HG02623 (cell line): Measurements from ENCODE around the gene PRDM2.

Experiments used
- ATAC-seq: cut with Tn5 transposase; IDR thresholded peaks from one replicate; pipeline ENCODE4 v1.9.1; 2021; ENCODE audit warnings: moderate library complexity; ENCODE audit not compliant: unreplicated experiment

PRDM2 gene

DNA sequence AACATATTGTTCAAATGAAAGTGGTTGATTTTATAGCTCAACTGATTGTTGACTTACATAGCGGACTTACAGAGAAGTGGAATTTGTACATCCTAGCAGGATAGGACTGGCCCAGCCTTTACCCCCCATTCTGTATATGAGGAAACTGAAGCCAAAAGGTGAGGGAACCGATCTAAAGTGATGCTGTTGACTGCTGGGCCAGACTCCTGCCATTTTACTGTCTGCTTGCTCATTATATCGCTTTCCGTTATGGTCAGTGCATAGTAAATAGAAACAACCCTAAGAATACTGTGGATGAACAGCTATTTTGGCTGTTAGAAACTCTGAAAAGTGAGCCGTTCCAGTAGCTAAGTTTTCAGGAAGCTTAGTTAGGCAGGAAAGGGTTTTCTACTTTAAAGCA, 31.9 kb downstream of the PRDM2 start:
- no peak for ATAC-seq

DNA sequence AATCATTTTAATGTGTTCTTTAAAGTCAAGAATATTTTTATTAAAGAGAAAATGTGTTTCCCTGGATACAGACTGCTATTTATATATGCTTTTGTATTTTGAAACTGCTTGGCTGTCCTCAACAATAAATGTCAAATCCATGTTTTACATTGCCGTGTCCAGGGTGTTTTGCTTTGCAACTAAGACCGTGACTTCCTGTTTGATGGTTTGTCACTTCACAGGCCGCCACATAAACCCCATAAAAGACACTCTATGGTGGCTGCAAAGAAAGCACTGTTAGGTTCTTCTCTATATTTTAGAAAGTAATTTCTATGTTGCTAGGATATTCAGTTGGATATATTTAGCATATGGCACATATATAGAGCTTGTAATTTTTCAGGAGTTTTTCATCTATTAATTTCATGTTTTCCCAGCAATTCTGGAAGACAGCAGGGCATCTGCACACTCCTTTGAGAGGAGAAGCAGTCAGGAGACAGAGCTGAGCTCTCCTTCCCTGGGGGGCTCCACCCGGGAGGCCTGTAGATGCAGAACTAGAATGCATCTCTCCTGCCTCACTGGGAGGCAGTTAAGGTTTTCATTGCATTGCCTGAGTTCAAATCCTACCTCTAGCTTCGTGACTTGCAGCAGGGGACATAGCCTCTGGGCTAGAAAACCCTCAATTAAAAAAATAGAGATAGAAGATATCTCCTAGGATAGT, 33.1 kb downstream of the PRDM2 start:
- ATAC-seq: no peak

DNA sequence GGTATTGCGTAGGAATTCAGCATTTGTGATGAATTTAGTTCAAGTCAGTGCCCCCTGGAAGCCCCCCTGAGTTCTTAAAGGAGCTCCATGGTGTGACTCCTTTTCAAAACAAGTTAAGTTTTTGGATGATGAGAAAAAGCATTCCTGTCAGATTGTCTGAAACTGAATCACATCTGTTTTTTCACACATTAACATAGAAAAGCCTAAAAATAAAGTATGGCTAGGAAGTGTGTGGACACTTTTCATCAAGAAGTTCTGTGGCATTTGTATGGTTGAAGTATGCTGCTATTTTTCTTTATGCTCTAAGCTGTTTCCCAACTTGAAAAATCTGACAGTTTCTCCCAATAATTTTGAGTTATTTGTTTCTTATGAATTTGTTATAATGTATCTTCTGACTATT, 33.7 kb downstream of the PRDM2 start:
- no peak for ATAC-seq

DNA sequence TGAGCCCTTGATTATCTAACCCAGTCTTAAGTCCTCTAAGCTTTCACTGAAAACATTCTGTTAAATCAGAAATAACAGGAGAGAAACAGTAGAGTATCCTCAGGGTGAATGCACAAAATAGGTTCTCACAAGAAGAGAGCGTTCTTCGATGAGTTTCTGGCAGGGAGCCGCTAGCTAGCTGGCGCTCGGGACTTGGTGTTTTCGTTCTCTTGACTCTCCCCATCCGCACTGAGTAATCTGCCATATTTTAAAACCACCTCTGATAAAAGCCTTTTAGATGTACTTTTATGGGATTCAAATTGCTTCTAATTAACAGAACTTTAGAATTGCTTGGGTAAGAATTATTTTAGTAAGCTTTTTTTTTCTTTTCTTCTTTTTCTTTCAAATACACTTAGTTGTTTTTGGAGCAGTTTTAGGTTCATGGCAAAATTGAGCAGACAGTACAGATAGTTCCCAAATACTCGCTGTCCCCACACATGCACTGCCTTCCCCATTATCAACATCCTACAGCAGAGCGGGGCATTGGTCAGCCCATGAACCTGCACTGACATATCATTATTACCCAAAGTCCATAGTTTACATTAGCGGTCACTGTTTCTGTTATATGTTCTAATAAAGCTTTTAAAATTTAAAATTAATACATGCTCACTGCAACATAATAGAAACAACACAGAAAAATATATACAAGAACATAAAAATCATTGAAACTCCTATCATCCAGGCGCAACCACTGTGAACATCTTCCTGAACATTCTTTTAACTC, 35.4 kb downstream of the PRDM2 start:
- ATAC-seq: no peak

DNA sequence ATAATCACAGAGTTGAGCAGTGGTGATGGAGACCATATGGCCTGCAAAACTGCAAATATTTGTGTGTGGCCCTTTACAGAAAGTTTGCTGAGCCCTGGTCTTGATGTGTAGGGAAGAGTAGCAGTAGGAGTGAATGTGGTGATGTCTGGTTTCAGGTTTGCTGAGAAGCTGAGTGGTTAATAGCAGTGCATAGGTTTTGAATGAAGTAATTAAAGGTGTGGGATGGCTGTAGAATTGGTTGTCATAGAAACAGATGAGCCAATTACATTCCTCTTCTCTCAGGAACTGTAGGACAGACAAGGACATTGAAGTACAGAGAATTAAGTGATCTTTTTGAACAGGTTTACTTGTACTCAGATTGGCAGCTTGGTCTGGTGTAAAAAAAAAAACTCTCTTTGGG, 37.4 kb downstream of the PRDM2 start:
- ATAC-seq: no peak

DNA sequence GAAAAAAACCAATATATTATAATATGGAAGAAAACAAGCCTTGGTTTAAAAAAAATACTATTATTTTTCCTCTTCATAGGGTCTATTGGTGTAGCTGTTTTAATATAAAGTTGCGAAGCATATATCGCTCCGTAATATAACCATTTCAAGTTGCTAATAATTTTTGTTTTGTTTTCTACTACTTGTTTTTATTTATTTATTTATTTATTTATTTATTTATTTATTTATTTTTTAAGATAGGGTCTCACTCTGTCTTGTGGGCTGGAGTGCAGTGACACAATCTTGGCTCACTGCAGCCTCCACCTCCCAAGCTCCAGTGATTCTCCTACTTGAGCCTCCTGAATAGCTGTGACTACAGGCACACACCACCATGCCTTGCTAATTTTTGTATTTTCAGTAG, 46.4 kb downstream of the PRDM2 start:
- ATAC-seq: no peak

DNA sequence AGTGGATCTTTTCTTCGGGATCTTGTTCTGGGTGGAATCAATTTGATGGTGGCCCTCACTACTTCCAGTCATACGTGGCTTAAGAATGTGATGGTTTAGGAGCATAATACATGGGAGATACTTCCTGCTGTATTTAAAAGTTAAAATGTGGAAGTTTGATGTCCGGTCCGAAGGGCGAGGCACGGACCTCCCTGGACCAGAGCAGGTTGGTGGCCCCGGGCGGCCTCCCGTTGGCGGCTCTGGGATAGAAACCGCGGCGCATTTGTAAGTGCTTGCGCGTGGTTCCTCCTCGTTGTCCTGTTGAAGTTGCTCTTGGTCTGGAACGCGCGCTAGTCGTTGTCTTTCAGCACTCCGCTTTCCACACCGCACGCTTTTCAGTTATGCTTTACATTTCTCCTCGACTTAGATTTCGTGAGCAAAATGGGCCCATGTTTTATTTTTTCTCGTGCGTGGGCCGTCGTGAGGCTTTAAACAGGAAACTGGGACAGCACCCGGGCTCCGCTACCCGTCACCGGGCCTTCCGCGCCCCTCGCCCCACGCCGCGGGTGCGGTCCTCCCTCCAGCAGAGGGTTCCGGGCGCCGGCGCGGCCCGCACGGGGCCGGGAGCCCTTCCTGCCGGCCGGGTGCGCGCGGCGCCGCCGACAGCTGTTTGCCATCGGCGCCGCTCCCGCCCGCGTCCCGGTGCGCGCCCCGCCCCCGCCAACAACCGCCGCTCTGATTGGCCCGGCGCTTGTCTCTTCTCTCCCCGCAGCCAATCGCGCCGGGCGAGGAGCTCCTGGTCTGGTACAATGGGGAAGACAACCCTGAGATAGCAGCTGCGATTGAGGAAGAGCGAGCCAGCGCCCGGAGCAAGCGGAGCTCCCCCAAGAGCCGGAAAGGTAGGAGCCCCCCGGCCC, 48.9 kb downstream of the PRDM2 start:
- peak; percentile 73 for ATAC-seq

DNA sequence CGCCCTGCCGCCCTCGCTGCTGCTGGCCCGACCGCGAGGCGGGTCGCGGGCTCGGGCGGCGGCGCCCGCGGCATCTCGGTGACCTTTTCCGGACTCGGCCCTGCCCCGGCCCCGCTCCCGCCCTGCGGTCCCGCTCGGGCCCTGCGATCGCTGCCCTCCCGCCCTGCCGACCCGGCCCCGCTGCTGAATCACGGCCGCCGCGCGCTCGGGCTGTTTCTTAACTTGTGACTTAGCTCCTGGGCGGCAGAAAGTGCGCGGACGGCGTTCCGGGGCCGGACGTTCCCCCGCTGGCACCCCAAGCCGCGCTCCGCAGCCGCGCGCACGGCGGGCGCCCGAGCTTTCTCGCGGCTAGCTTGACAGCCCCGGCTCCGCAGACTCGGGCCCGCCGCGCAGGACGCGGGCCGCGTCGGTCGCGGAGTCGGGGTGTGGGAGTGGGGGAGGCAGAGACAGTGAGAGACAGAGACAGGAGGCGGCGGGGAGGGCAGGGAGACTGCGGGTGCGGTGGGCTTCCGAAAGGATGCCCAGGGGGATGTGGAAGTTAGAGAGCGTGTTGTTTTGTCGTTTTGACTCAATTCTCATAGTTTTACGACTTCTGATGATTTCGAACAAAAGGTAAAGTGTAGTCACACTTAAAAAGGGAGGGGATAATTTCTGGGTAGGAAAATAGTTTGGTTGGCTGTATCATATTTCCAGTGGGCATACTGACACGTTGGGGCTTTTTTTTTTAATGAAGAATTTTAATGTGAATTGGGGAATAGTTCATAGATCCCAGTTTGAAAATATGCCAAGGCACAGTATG, 49.8 kb downstream of the PRDM2 start:
- ATAC-seq: peak; percentile 24

DNA sequence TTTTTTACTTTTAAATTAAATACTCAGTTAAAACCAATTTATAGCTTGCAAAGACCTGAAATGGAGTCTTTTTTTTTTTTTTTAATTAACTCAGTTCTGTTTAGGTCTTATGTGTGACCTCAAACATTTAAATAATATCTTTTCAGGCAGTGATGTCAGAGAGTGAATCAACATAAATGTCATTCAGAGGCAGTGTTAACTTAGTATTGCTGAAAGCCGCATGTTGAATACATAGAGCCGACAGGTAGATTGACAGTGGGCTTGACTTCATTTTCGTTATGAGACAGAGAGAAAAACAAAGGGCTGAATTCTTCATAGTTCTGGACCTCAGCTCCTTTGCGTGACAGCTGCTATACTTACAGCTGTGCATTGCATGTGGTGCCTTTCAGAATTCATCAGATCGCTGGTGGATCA, 51.5 kb downstream of the PRDM2 start:
- ATAC-seq: no peak

DNA sequence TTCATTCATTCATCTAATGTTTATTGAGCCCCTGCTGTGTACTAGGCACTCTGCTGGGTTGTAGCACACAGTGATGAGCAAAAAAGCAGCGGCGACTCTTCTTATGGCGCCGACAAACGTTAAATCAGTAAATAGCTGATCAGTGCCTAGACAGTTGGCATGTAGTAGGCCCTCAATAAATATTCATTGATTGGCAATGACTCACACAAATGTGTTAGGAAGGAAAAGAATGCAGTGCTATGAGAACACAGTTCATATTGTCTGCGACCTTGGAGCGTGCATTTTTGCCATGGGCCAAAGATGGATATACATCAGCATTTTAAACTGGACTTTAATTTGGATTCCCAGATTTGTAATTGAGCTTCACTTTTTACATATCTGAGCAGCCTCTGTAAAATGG, 52.0 kb downstream of the PRDM2 start:
- no peak for ATAC-seq

DNA sequence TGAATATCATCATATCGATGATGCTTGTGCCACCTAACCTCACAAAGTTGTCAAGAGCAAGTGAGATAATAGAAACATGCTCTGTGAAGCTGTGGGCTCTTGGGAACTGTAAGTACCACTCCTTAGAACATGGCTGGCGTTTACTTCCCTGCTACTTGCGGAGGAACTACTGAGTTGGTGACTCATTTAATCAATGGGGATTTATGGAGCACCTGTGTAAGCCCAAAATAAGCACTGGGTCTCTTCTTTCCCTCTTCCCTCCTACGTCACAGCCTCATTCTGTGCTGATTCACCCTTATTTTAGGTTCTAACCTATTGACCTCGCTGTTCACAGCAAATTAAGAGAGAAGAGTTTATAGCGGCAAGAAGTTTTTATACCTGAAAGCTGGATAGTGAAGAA, 52.9 kb downstream of the PRDM2 start:
- ATAC-seq: no peak

DNA sequence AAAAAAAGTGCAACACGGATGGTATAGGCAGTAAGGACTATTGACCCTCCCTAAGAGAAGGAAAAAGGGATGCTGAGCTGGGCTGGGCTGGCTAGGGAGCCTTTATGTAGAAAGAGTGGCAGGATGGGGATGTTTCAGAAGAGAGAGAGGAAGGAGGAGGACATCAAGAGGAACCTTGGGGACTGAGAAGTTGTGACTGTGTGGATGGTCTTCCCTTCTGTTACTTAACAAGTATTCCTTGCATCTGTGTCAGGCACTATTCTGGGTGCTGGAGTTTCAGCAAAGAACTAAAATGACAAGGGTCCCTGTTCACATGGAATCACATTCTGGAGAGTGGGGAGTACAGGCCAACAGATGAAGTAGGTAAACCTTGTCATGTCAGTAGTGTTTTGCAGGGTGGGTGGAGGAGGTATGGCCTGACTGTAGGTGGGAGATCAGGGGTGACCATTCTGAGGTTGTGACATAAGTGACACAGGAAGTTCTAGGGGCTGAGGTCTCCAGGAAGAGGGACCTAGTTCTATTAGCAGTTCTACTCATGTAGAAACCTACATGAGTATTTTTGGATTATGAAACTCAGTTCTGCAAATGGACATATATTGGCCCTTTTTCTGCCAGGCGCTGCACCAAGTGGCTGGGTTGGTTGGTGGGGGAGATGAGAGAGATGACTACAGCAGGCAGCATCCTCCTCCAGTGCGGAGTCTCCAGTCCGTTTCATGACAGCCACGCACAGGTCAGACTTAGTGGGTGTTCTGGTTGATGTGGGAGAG, 53.8 kb downstream of the PRDM2 start:
- ATAC-seq: no peak

DNA sequence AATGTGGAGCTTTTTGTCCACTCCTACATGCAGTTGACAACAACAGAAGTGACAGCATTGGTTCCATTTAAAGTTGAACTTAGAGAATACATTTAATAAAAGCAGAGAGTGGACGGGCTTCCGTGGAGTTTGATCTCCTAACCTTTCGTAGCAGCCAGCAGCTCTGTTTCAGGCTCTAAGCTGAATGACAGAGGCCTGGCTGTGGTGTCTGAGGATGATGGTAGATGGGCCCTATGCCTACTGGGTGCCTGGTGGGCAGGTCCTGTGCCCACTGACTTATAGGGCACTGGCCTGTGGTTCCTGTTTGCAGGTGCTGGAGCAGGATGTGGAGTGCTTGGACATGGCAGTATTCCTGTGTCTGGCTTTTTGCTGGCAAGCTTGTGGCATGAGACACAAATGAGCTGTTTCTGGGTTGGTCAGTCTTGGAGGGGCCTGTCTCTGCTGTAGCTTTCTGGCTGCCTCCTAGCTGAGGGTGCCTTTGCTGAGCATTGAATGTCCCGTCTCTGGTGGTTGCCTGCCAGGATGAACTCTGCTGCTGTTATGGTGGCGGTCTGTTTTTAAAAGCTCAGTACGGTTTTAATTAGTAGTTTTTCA, 54.6 kb downstream of the PRDM2 start:
- ATAC-seq: no peak

DNA sequence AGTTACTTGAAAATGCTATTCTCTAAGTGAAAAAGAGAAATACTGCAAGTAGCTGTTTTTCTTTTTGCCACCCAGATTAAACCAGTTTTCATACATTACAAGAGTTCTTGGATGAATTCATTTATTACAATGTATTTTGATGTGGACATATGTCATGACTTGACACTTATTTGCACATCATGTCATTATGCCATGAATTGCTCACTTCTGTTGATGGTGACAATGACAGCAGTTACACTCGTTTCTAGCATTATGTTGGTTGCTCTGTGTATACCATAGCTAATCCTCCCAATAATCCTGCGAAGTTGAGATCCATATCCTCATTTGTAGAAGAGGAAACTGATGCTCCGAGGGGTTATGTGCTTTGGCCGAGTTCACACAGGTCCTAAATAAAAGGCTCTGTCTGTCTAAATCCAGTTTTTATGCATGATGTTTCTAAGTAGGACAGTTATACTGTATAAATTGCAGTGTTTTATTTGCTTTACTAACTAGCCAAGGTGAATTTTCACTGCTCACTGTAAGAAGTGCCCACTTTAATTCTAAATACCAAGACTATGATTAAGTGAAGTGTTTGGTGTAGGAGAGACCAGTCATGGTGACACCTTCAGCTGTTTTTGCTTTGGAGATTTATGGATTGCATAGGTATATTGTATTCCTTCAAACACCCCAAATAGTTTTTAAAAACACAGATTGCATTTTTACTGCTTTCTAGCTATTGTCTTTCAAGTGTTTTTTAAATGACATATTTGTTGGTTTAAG, 56.7 kb downstream of the PRDM2 start:
- no peak for ATAC-seq

DNA sequence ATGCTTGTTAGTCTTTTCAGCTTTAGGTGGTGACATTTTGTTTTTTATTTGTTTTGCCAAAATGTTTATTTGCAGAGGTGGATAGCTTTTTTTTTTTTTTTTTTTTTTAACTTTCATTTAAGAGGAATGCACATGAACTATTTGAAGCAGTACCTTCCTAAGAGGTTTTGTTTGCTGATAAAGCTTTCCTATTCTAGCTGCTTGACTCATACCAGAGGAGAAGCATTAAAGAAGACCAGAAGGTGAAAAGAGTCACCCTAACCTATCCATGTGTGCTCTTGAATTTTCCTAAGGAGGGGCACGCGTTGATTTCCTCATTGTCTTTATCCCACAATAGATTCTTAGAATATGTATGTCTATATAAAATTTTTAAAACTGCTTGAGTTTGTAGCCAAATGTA, 57.7 kb downstream of the PRDM2 start:
- no peak for ATAC-seq

DNA sequence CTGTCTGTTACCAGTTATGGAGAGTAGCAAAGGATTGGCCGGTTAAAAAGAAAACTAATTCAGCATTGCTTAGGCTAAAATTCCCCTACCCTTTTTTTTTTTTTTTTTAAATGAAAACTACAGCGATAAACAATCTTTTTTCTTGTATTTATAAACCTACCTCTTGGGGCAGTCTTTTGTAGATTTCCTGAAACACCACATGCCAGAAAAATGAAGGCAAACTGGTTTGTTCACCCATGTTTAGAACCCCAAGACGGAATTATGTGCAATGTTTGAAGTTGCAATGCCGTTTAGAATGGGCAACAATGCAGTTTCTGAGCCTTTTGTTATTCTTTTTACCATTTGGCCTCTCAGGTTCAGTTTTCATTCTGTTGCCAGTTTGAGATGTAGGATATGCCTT, 59.1 kb downstream of the PRDM2 start:
- no peak for ATAC-seq

DNA sequence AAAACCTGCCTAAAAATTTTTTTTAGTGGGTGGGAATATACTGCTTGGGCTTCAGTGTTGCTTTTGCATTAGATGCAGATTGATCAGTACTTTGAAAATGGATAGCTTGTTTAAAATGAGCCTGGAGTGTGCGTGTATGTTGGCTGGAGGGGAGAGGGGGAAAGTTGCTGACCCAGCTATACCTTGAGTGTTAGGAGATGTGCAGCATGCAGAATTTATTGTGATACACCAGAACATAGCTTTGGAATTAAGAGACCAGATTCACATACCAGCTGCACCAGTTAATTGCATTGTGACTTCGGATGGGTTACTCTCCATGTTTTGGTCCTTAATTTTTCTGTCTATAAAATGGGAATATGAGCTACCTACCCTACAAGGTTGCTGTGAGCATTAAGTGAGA, 60.4 kb downstream of the PRDM2 start:
- ATAC-seq: no peak

DNA sequence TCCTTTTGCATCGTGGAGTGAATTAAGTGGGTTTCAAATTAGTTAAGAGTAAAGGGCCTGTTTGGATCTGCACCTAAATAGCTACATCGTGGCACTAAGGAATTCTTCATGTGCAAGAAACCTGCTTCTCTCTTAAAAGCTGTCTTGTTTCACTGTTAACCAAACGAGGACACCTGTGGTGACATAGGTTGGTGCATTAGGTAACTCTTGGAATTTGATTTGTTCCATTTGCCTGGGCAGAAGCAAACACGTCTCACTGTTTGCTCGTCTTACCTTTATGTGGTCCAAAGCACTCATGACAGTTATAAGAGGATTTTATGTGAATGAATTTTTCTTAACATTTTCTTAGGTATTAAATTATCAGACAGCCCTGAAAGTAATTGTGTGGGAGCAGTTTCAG, 60.9 kb downstream of the PRDM2 start:
- ATAC-seq: no peak

DNA sequence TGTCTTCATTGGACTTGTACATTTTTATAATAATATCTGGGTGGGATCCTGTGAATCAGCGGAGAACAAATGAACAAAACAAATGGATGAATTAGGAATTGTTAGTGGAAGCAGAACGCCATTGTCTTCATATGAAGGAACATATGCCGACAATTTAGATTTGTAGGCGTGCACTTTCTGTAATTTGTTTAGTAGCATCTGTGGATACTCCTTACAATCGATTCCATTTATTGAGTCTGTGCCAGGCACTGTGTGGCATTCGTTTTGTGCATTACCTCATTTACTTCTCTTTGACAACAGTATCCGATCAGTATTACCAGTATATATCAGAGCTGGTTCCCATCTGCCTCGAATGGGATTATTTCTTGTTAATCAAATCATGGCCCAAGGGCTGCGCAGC, 61.9 kb downstream of the PRDM2 start:
- ATAC-seq: no peak
